Stimulated activated CD4-positive, alpha-beta T cell treated with anti-CD3 and anti-CD28 coated beads, Interleukin-12 subunit alpha, Interleukin-12 subunit beta, amount 100 ng/mL, for 48 hours (primary cell): ENCODE results near the gene ENOX1.

Experiments used
- DNase-seq, 3 donors: peaks; one replicate each; pipeline ENCODE4 v3.0.0-alpha.2; 2020; ENCODE audit warnings: low read depth in 2 of 3, low spot score in 1 of 3

Gene ENOX1

GRCh38 chr13:43555667-43556066 is 231.1 kb downstream of the ENOX1 start:
- no peak for DNase-seq

GRCh38 chr13:43551897-43552456 is 234.8 kb downstream of the ENOX1 start:
- DNase-seq = no peak

- DNase-seq = no peak
Measured at GRCh38 chr13:43546816-43547215, 240.0 kb downstream of the ENOX1 start.

GRCh38 chr13:43546251-43546650 is 240.5 kb downstream of the ENOX1 start:
- no peak for DNase-seq

GRCh38 chr13:43545317-43545874 is 241.4 kb downstream of the ENOX1 start:
- DNase-seq = no peak

GRCh38 chr13:43544631-43545030 is 242.1 kb downstream of the ENOX1 start:
- DNase-seq = no peak

- no peak for DNase-seq
Measured at GRCh38 chr13:43544011-43544410, 242.8 kb downstream of the ENOX1 start.

GRCh38 chr13:43543331-43543730 is 243.4 kb downstream of the ENOX1 start:
- no peak for DNase-seq

- DNase-seq = no peak
Measured at GRCh38 chr13:43537124-43537523, 249.6 kb downstream of the ENOX1 start.

GRCh38 chr13:43529796-43530195 is 257.0 kb downstream of the ENOX1 start:
- DNase-seq = no peak

GRCh38 chr13:43528992-43529391 is 257.8 kb downstream of the ENOX1 start:
- no peak for DNase-seq

GRCh38 chr13:43522788-43523187 is 264.0 kb downstream of the ENOX1 start:
- no peak for DNase-seq

- no peak for DNase-seq
Measured at GRCh38 chr13:43520351-43520750, 266.4 kb downstream of the ENOX1 start.

GRCh38 chr13:43518833-43519232 is 267.9 kb downstream of the ENOX1 start:
- DNase-seq = no peak

GRCh38 chr13:43516401-43516833 is 270.4 kb downstream of the ENOX1 start:
- no peak for DNase-seq

- no peak for DNase-seq
Measured at GRCh38 chr13:43515531-43515930, 271.2 kb downstream of the ENOX1 start.

- DNase-seq = no peak
Measured at GRCh38 chr13:43514311-43514710, 272.5 kb downstream of the ENOX1 start.

GRCh38 chr13:43512221-43512620 is 274.6 kb downstream of the ENOX1 start:
- DNase-seq = no peak

- no peak for DNase-seq
Measured at GRCh38 chr13:43510956-43511901, 275.5 kb downstream of the ENOX1 start.

- no peak for DNase-seq
Measured at GRCh38 chr13:43495732-43496131, 291.0 kb downstream of the ENOX1 start.

GRCh38 chr13:43494206-43494605 is 292.6 kb downstream of the ENOX1 start:
- DNase-seq = no peak

GRCh38 chr13:43493496-43494000 is 293.2 kb downstream of the ENOX1 start:
- DNase-seq = no peak
